ENCODE data around the gene ZBTB20. TPM values are rescaled to one million over a fixed set of nuclear protein-coding genes. Genes with fewer than 3 reads are reported as not detected.
A peak's percentile ranks its signal among the peaks of the same experiment; 100 is the strongest.

The ZBTB20 gene
- polyA plus RNA-seq, 1 of the 3 experiments (the other 2 are of a cell fraction): 0.43 TPM

DNA sequence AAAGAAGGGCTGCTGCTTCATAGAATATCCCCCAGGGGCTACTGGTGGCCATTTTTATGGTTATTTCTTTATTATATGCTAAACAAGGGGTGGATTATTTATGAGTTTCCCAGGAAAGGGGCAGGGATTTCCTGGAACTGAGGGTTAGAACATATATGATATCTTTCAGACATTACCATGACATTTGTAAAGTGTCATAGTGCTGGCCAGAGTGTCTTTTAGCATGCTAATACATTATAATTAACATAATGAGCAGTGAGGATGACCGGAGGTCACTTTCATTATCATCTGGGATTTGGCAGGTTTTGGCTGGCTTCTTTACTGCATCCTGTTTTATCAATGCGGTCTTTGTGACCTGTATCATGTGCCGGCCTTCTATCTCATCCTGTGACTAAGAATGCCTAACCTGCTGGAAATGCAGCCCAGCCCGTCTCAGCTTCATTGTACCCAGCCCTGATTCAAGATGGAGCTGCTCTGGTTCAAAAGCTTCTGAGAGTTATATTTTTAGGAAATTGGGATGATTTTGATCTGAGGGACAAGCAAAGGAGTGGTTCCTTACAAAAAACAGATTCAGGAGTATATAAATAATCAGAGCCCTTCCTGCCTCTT, 9.1 kb upstream of the ZBTB20 start:
- peaks cover 0 to 2% of the 10 kb centered on the region in 2 experiments; a peak in 1 of 4 replicates for H3K4me1 ChIP-seq (ENCODE audit: control insufficient read depth in 1 of 2, insufficient read depth in 2 of 2, low read depth in 1 of 2, low read length in 1 of 2)
- CTCF ChIA-PET: no interaction called here
- H2AFZ ChIP-seq (ENCODE audit: low read depth): no peak overlapping the region; the same call in 1 of the 2 replicates
- WGBS (ENCODE audit: low lambda C conversion rate): 61% methylated on average over 4 of the region's 4 CpGs
- TF ChIP-seq, protein P1, sequence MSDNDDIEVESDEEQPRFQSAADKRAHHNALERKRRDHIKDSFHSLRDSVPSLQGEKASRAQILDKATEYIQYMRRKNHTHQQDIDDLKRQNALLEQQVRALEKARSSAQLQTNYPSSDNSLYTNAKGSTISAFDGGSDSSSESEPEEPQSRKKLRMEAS (IDR thresholded peaks at IDR 0.05; ENCODE audit: low read depth): no peak
- TF ChIP-seq FOXM1 (IDR thresholded peaks at IDR 0.05; ENCODE audit: low read depth) (no peak), YY1 (IDR thresholded peaks at IDR 0.05; ENCODE audit: low read depth) (no peak), CHD2 (IDR thresholded peaks at IDR 0.05; ENCODE audit: low read length, partially characterized antibody) (no peak), TAF1 (IDR thresholded peaks at IDR 0.05; ENCODE audit: borderline replicate concordance, low read depth, low read length) (no peak), POLR2AphosphoS5 (IDR thresholded peaks at IDR 0.05; ENCODE audit: low read depth, low read length) (no peak), RAD21 (IDR thresholded peaks at IDR 0.05; ENCODE audit: low read length) (no peak), SMC3 (IDR thresholded peaks at IDR 0.05; ENCODE audit: low read depth, low read length) (no peak), NFIC (IDR thresholded peaks at IDR 0.05; ENCODE audit: borderline replicate concordance) (no peak), TCF12 (IDR thresholded peaks at IDR 0.05) (no peak), EP300 (IDR thresholded peaks at IDR 0.05; ENCODE audit: borderline replicate concordance in 1 of 2, low read depth in 1 of 2, low read length in 1 of 2) (no peak), GATA2 (CRISPR knock-in tag; IDR thresholded peaks at IDR 0.05) (no peak), SIN3A (IDR thresholded peaks at IDR 0.05; ENCODE audit: borderline replicate concordance, low read depth, low read length) (no peak), NRF1 (IDR thresholded peaks at IDR 0.05; ENCODE audit: low read depth, low read length) (no peak)
- TF ChIP-seq, protein P2, sequence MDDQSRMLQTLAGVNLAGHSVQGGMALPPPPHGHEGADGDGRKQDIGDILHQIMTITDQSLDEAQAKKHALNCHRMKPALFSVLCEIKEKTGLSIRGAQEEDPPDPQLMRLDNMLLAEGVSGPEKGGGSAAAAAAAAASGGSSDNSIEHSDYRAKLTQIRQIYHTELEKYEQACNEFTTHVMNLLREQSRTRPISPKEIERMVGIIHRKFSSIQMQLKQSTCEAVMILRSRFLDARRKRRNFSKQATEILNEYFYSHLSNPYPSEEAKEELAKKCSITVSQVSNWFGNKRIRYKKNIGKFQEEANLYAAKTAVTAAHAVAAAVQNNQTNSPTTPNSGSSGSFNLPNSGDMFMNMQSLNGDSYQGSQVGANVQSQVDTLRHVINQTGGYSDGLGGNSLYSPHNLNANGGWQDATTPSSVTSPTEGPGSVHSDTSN (IDR thresholded peaks at IDR 0.05): no peak
- TF ChIP-seq, protein P3, sequence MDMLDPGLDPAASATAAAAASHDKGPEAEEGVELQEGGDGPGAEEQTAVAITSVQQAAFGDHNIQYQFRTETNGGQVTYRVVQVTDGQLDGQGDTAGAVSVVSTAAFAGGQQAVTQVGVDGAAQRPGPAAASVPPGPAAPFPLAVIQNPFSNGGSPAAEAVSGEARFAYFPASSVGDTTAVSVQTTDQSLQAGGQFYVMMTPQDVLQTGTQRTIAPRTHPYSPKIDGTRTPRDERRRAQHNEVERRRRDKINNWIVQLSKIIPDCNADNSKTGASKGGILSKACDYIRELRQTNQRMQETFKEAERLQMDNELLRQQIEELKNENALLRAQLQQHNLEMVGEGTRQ (IDR thresholded peaks at IDR 0.05; ENCODE audit: borderline replicate concordance, low read depth, low read length): no peak
- no peak overlapping the region for H3K4me3 ChIP-seq (ENCODE audit: low read depth in 2 of 2, low read length in 1 of 2)
- DNase-seq: no peak
- no peaks in the 10 kb centered on the region for H3K9me3 ChIP-seq
- no peaks in the 10 kb centered on the region for H3K79me2 ChIP-seq (ENCODE audit: insufficient read depth)
- POLR2A ChIA-PET: no interaction called here
- H4K20me1 ChIP-seq (ENCODE audit: insufficient read depth): no peaks in the 10 kb centered on the region
- H3K36me3 ChIP-seq (replicated peaks in 1 of 2; ENCODE audit: control insufficient read depth in 1 of 2, insufficient read depth in 2 of 2, low read length in 1 of 2): no peaks in the 10 kb centered on the region
- no peak overlapping the region for H3K27ac ChIP-seq (ENCODE audit: low read depth in 2 of 2, low read length in 1 of 2)
- H3K27me3 ChIP-seq (ENCODE audit: insufficient read depth): no peaks in the 10 kb centered on the region
- H3K9me2 ChIP-seq: no peaks in the 10 kb centered on the region
- H3K9ac ChIP-seq: no peak overlapping the region
- H3K4me2 ChIP-seq: no peak overlapping the region
- no peaks in the 10 kb centered on the region for H3F3A ChIP-seq (replicated peaks; ENCODE audit: insufficient read depth)

DNA sequence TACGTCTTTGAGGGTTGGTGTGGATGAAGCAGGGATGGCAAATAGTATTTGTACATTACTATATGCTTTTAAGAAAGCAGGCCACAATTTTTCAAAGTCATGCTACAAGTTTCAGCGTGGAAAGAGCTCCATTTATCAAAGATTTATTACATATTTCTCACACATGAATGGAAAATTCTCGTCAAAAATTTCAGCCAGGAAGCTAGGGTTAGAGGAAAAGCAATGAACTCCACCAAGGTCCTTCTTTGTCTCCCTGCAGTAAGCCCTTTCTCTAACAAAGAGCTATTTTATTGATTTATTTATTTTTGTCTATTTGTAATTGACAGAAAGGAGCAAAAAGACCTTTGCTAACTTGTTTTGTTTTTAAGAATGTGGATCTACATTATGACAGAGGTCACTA, 7.5 kb upstream of the ZBTB20 start:
- H3K79me2 ChIP-seq (ENCODE audit: insufficient read depth): no peaks in the 10 kb centered on the region
- H2AFZ ChIP-seq (ENCODE audit: low read depth): 0 out of 2 replicates have a peak overlapping the region, but pooled peaks have one; percentile 18
- H4K20me1 ChIP-seq (ENCODE audit: insufficient read depth): no peaks in the 10 kb centered on the region
- no peak overlapping the region for H3K4me2 ChIP-seq
- H3K4me1 ChIP-seq (ENCODE audit: control insufficient read depth in 1 of 2, insufficient read depth in 2 of 2, low read depth in 1 of 2, low read length in 1 of 2): peaks cover 0 to 2% of the 10 kb centered on the region in 2 experiments; a peak in 1 of 4 replicates
- no peaks in the 10 kb centered on the region for H3F3A ChIP-seq (replicated peaks; ENCODE audit: insufficient read depth)
- DNase-seq: no peak
- WGBS (ENCODE audit: low lambda C conversion rate): 69% methylated on average over 3 of the region's 3 CpGs
- CTCF ChIA-PET: interaction anchor here (0.7 to 1.7 kb wide), 2 partner anchors 62 kb away, joined by 3 to 8 read pairs; no protein-coding TSS in a partner anchor
- H3K4me3 ChIP-seq (ENCODE audit: low read depth in 2 of 2, low read length in 1 of 2): no peak overlapping the region
- POLR2A ChIA-PET: no interaction called here
- no peak overlapping the region for H3K27ac ChIP-seq (ENCODE audit: low read depth in 2 of 2, low read length in 1 of 2)
- H3K9me2 ChIP-seq: no peaks in the 10 kb centered on the region
- H3K36me3 ChIP-seq (replicated peaks in 1 of 2; ENCODE audit: control insufficient read depth in 1 of 2, insufficient read depth in 2 of 2, low read length in 1 of 2): no peaks in the 10 kb centered on the region
- no peaks in the 10 kb centered on the region for H3K9me3 ChIP-seq
- H3K9ac ChIP-seq: no peak overlapping the region
- no peaks in the 10 kb centered on the region for H3K27me3 ChIP-seq (ENCODE audit: insufficient read depth)
- TF ChIP-seq EP300 (IDR thresholded peaks at IDR 0.05; ENCODE audit: borderline replicate concordance in 1 of 2, low read depth in 1 of 2, low read length in 1 of 2): no peak
- no peak for TF ChIP-seq TCF12 (IDR thresholded peaks at IDR 0.05)
- TF ChIP-seq, protein P4, sequence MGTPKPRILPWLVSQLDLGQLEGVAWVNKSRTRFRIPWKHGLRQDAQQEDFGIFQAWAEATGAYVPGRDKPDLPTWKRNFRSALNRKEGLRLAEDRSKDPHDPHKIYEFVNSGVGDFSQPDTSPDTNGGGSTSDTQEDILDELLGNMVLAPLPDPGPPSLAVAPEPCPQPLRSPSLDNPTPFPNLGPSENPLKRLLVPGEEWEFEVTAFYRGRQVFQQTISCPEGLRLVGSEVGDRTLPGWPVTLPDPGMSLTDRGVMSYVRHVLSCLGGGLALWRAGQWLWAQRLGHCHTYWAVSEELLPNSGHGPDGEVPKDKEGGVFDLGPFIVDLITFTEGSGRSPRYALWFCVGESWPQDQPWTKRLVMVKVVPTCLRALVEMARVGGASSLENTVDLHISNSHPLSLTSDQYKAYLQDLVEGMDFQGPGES (IDR thresholded peaks at IDR 0.05; ENCODE audit: low read depth, low read length): no peak
- TF ChIP-seq, protein P2 (IDR thresholded peaks at IDR 0.05): no peak
- TF ChIP-seq, protein P5, sequence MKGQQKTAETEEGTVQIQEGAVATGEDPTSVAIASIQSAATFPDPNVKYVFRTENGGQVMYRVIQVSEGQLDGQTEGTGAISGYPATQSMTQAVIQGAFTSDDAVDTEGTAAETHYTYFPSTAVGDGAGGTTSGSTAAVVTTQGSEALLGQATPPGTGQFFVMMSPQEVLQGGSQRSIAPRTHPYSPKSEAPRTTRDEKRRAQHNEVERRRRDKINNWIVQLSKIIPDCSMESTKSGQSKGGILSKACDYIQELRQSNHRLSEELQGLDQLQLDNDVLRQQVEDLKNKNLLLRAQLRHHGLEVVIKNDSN (IDR thresholded peaks at IDR 0.05; ENCODE audit: borderline replicate concordance, low read depth): no peak
- TF ChIP-seq RXRA (IDR thresholded peaks at IDR 0.05; ENCODE audit: borderline replicate concordance, low read depth): no peak
- no peak for TF ChIP-seq FOSL2 (IDR thresholded peaks at IDR 0.05; ENCODE audit: borderline replicate concordance, low read depth)
- no peak for TF ChIP-seq TEAD4 (IDR thresholded peaks at IDR 0.05; ENCODE audit: borderline replicate concordance, insufficient read depth)
- TF ChIP-seq YY1 (IDR thresholded peaks at IDR 0.05; ENCODE audit: low read depth): no peak
- TF ChIP-seq FOXM1 (IDR thresholded peaks at IDR 0.05; ENCODE audit: low read depth): no peak
- TF ChIP-seq POLR2AphosphoS5 (IDR thresholded peaks at IDR 0.05; ENCODE audit: low read depth, low read length): no peak
- no peak for TF ChIP-seq MXI1 (IDR thresholded peaks at IDR 0.05; ENCODE audit: low read depth, low read length)
- no peak for TF ChIP-seq SIN3A (IDR thresholded peaks at IDR 0.05; ENCODE audit: borderline replicate concordance, low read depth, low read length)
- no peak for TF ChIP-seq CHD2 (IDR thresholded peaks at IDR 0.05; ENCODE audit: low read length, partially characterized antibody)

All from SK-N-SH (cell line).